GM12891 (cell line): Measurements from ENCODE around the gene CRYBA2. TPM values are rescaled to one million over a fixed set of nuclear protein-coding genes. Genes with fewer than 3 reads are reported as not detected.

Experiments used
- DNase-seq: peaks from one replicate; pipeline ENCODE4 v3.0.0; 2011; ENCODE audit warnings: low spot score; ENCODE audit not compliant: insufficient read length
- FAIRE-seq: peaks from 2 replicates; lab custom pipeline; 2011; peaks lifted over from hg19 to GRCh38; lab: Jason Lieb, UNC
- PAX5 ChIP-seq: IDR thresholded peaks from 2 replicates; pipeline ENCODE4 v1.6.1; 2011; ENCODE audit warnings: low read length, moderate library complexity, mild to moderate bottlenecking; ENCODE audit not compliant: insufficient read depth, severe bottlenecking
- POLR2A ChIP-seq: IDR thresholded peaks from 2 replicates; pipeline ENCODE4 v1.6.1; 2011; ENCODE audit warnings: low read depth, low read length, control low read depth
- POLR2AphosphoS5 ChIP-seq: IDR thresholded peaks from 2 replicates; pipeline ENCODE4 v1.6.1; 2011; ENCODE audit warnings: low read depth, low read length, control low read depth
- POU2F2 ChIP-seq: IDR thresholded peaks from 2 replicates; pipeline ENCODE4 v1.6.1; 2011; ENCODE audit warnings: low read depth, mild to moderate bottlenecking, control low read depth, low read length, moderate library complexity
- SPI1 ChIP-seq: IDR thresholded peaks from 2 replicates; pipeline ENCODE4 v1.6.1; 2011; ENCODE audit warnings: low read depth, low read length, control low read depth
- TAF1 ChIP-seq: IDR thresholded peaks from 2 replicates; pipeline ENCODE4 v1.6.1; 2011; ENCODE audit warnings: low read depth, low read length, control low read depth
- polyA plus RNA-seq: library from polyadenylated mRNA; unstranded; fragments of >200 nt; gene quantifications from one replicate; pipeline ENCODE4 v1.2.1, GENCODE V29; 2012; ENCODE audit warnings: low read depth, missing spikeins, inconsistent platforms; ENCODE audit not compliant: missing spikeins

CRYBA2 gene, protein sequence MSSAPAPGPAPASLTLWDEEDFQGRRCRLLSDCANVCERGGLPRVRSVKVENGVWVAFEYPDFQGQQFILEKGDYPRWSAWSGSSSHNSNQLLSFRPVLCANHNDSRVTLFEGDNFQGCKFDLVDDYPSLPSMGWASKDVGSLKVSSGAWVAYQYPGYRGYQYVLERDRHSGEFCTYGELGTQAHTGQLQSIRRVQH
- not detected for polyA plus RNA-seq

GRCh38 chr2:218993345-218994315 lies at the start of gene CRYBA2:
TSS of gene CRYBA2 (minus strand) at chr2:218993422. CDS start at chr2:218993176, 246 bp downstream.
- TF ChIP-seq TAF1 (no peak), POLR2AphosphoS5 (no peak), PAX5 (no peak), POU2F2 (no peak), POLR2A (no peak), SPI1 (no peak)
- DNase-seq (no peak), FAIRE-seq (no peak)

GRCh38 chr2:219042750-219043149 lies 49.5 kb upstream of the CRYBA2 start:
- TF ChIP-seq PAX5, result no peak
- TF ChIP-seq SPI1, result no peak
- TF ChIP-seq POLR2A, result no peak
- no peak for TF ChIP-seq POU2F2
- no peak for TF ChIP-seq TAF1
- no peak for TF ChIP-seq POLR2AphosphoS5
- FAIRE-seq (no peak), DNase-seq (no peak)

- no peak for FAIRE-seq
- TF ChIP-seq POU2F2 (no peak), POLR2AphosphoS5 (no peak), PAX5 (no peak), SPI1 (no peak), TAF1 (no peak), POLR2A (no peak)
Measured at GRCh38 chr2:219042157-219042556, 48.9 kb upstream of the CRYBA2 start.

GRCh38 chr2:219041252-219041651 lies 48.0 kb upstream of the CRYBA2 start, which contains the start of gene CFAP65:
TSS of gene CFAP65 (minus strand) at chr2:219041516. CDS start at chr2:219039048, 2,468 bp downstream.
- no peak for FAIRE-seq
- no peak for TF ChIP-seq POLR2A
- no peak for DNase-seq

More at GRCh38 chr2:219042157-219042556, 48.9 kb upstream of the CRYBA2 start:
- DNase-seq, result no peak

- no peak for TF ChIP-seq POLR2A
- no peak for TF ChIP-seq POLR2AphosphoS5
- FAIRE-seq, result no peak
- DNase-seq, result no peak
Measured at GRCh38 chr2:219038600-219038999, 45.4 kb upstream of the CRYBA2 start.

DNA sequence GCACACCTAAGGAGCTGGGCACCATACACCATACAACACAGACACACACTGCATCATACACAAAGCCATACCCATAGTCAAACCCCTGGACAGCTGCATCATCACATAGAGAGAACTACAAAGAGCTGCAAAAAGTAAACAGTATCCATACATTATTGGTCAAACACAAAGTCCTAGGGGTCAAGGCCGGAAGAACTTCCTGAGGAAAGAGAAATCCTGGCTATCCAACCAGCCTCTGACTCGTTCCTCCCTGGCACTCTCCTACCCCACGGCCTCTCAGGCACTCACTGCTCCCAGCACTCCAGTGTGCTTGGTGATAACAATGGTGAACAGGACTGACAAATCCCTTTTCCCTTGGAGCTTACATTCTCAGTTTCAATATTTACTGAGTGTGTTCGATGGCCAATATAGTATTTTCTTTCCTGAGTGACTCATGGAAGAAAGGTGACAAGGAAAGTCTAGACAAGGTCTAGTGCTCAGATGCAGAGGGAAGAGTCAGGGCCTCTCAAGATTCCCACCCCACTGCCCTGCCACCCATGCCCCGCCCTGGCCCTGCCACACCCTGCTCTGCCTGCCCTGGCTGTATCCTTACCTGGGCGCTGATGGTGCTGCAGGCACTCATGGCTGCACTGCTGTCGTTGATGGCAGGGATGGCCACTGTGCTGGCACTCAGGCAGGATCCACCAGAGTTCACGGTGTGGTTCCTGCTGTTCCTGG lies 44.7 kb upstream of the CRYBA2 start:
- FAIRE-seq, result no peak
- no peak for TF ChIP-seq TAF1
- TF ChIP-seq SPI1, result no peak
- no peak for TF ChIP-seq PAX5
- TF ChIP-seq POU2F2, result no peak
- TF ChIP-seq POLR2AphosphoS5, result no peak
- no peak for DNase-seq

DNA sequence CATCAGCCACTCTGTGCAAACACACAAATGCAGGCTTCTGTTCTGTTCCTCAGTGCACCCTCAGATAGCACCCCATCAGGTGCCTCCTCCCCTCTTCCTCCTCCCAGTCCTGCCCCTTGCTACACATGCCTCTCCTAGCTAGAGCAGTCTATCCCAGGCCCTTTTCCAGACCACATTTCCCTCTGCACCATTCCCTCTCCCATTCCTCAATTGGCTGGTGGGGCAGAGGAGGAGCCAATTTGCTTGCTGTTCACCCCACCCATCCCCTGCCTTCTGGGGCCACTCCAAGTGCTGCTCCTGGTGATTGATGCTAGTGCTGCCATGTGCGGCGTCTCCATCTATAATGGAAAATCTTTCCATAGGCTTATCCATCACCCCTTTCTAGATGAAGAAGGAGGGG lies 42.7 kb upstream of the CRYBA2 start:
- FAIRE-seq, result no peak
- TF ChIP-seq POLR2AphosphoS5, result no peak
- no peak for TF ChIP-seq SPI1
- no peak for TF ChIP-seq PAX5
- no peak for TF ChIP-seq TAF1
- DNase-seq, result no peak

DNA sequence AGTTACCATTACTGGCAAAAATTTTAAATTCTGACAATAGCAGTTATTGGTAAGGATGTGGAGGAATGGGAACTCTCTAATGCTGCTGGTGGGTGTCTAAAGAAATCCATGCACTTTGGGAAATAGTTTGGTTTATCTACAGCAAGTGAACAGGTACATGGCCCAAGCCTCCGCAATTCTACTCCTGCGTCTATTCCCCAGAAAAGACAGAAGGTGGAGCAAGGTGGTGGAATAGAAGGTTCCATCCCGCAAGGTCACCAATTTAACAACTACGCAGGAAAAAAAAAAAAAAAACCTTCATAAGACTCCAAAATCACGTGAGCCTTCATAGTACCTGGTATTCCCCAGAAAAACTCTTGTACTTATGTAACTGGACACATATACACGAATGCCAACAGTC lies 41.6 kb upstream of the CRYBA2 start:
- TF ChIP-seq POU2F2, result no peak
- no peak for TF ChIP-seq POLR2A
- no peak for TF ChIP-seq POLR2AphosphoS5
- no peak for TF ChIP-seq PAX5
- no peak for TF ChIP-seq SPI1
- TF ChIP-seq TAF1, result no peak
- DNase-seq, result no peak
- FAIRE-seq, result no peak

GRCh38 chr2:219032051-219032745 lies 39.0 kb upstream of the CRYBA2 start:
- DNase-seq (no peak), FAIRE-seq (no peak)
- TF ChIP-seq POU2F2, result no peak
- no peak for TF ChIP-seq PAX5
- no peak for TF ChIP-seq SPI1
- no peak for TF ChIP-seq POLR2A
- TF ChIP-seq TAF1, result no peak
- no peak for TF ChIP-seq POLR2AphosphoS5
